Stimulated activated CD4-positive, alpha-beta T cell treated with anti-CD3 and anti-CD28 coated beads, Interleukin-15, amount 100 ng/mL, for 1 hour (primary cell): ENCODE measurements around the gene CLCN7.
A peak's percentile ranks its signal among the peaks of the same experiment; 100 is the strongest.

ENCODE experiments used
- DNase-seq, 2 donors: peaks; one replicate each; pipeline ENCODE4 v3.0.0-alpha.2; 2020; ENCODE audit warnings: low read depth in 1 of 2, low spot score in 1 of 2

Gene CLCN7

GRCh38 chr16:1474796-1475551 is at the start of gene CLCN7:
Gene CLCN7, minus strand, starts transcription at chr16:1475028. Its CDS starts 54 bp downstream, at chr16:1474974.
- peak; percentile 77 to 85 for DNase-seq

GRCh38 chr16:1524366-1524765 is 49.5 kb upstream of the CLCN7 start:
- no peak for DNase-seq

GRCh38 chr16:1523581-1524245 is 48.9 kb upstream of the CLCN7 start:
- DNase-seq, result no peak

GRCh38 chr16:1520461-1520860 is 45.6 kb upstream of the CLCN7 start:
- DNase-seq, result no peak

GRCh38 chr16:1519831-1520230 is 45.0 kb upstream of the CLCN7 start:
- no peak for DNase-seq

- no peak for DNase-seq
Observed at GRCh38 chr16:1518626-1519135, 43.9 kb upstream of the CLCN7 start.

GRCh38 chr16:1514507-1514906 is 39.7 kb upstream of the CLCN7 start:
- DNase-seq, result no peak

GRCh38 chr16:1512774-1513173 is 37.9 kb upstream of the CLCN7 start:
- DNase-seq, result no peak

- no peak for DNase-seq
Observed at GRCh38 chr16:1511662-1512569, 37.1 kb upstream of the CLCN7 start.

GRCh38 chr16:1510941-1511351 is 36.1 kb upstream of the CLCN7 start:
- no peak for DNase-seq

GRCh38 chr16:1510272-1510671 is 35.4 kb upstream of the CLCN7 start:
- DNase-seq, result no peak

- DNase-seq, result no peak
Observed at GRCh38 chr16:1509307-1510221, 34.7 kb upstream of the CLCN7 start.

- DNase-seq, result no peak
Observed at GRCh38 chr16:1508494-1509187, 33.8 kb upstream of the CLCN7 start.

- DNase-seq, result no peak
Observed at GRCh38 chr16:1506494-1507213, 31.8 kb upstream of the CLCN7 start.

- DNase-seq, result no peak
Observed at GRCh38 chr16:1505912-1506311, 31.1 kb upstream of the CLCN7 start.

- no peak for DNase-seq
Observed at GRCh38 chr16:1505073-1505844, 30.4 kb upstream of the CLCN7 start.

- no peak for DNase-seq
Observed at GRCh38 chr16:1503110-1503955, 28.5 kb upstream of the CLCN7 start.
